Measurements from ENCODE around the gene DRICH1. TPM values are rescaled to one million over a fixed set of nuclear protein-coding genes. Genes with fewer than 3 reads are reported as not detected.

Gene DRICH1
- total RNA-seq, 2 experiments from 2014 or later, result 0.23 TPM; not detected in 1

DNA sequence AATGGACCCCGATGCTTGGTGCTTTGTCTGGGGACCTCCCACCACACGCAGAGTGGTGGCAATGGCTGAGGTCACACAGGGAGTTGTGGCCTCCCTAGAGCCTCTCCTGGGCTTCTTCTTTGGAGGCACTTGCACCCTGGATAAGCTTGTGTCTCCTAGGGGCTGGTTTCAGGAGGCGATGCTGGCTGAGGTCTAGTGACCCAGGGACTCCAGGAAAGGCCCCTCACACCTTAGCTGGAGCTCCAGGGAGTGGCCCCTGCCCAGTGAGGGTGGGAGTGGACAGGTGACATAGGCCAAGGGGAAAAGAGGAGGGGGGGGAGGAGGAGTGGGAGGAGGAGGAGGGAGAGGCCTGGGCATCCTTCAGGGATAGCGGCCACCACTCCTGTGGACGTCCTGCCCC, 52.8 kb downstream of the DRICH1 start:
- Mint-ChIP-seq H3K27ac (no peak overlapping the region), H3K9me3 (no peaks in the 10 kb centered on the region), H3K27me3 (peaks cover 34% of the 10 kb centered on the region), H3K36me3 (ENCODE audit: low read depth) (no peaks in the 10 kb centered on the region), H3K4me3 (no peak overlapping the region), H3K4me1 (ENCODE audit: low read depth) (peaks cover 4% of the 10 kb centered on the region)
- DNase-seq (no peak), ATAC-seq (no peak)
- intact Hi-C loops (cut with micrococcal nuclease), result no loop called here
- ChIA-PET POLR2A (interaction anchor here (0.6 kb wide), 1 partner anchor 187 kb away, joined by 3 read pairs; no protein-coding TSS in a partner anchor), CTCF (no interaction called here)
- TF ChIP-seq CTCF (IDR thresholded peaks at IDR 0.05), result no peak

DNA sequence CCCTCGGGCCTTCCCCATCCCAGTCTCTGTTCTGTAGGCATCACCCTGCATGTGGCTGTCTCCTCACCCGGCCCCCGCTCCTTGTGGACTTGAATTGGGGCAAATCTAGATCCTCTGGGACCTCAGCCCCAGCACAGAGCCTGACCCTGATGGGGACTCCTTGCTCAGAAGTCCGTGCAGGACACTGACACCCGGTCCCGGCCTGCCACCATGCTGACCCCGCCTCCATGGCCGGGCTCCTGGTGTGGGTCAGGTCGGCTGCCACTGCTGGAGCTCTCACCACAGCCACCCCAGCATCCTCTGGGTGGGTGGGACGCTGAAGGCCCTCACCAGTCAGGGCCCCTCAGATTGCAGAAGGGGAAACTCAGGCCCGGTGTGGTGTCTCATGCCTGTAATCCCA, 53.8 kb downstream of the DRICH1 start:
- no peak for DNase-seq
- ATAC-seq, result no peak
- no peak for TF ChIP-seq CTCF (IDR thresholded peaks at IDR 0.05)
- Mint-ChIP-seq H3K27me3 (peaks cover 32% of the 10 kb centered on the region), H3K9me3 (no peaks in the 10 kb centered on the region), H3K4me3 (no peak overlapping the region), H3K27ac (no peak overlapping the region), H3K4me1 (ENCODE audit: low read depth) (peaks cover 4% of the 10 kb centered on the region), H3K36me3 (ENCODE audit: low read depth) (no peaks in the 10 kb centered on the region)
- ChIA-PET CTCF (no interaction called here), POLR2A (no interaction called here)
- intact Hi-C loops (cut with micrococcal nuclease), result no loop called here

DNA sequence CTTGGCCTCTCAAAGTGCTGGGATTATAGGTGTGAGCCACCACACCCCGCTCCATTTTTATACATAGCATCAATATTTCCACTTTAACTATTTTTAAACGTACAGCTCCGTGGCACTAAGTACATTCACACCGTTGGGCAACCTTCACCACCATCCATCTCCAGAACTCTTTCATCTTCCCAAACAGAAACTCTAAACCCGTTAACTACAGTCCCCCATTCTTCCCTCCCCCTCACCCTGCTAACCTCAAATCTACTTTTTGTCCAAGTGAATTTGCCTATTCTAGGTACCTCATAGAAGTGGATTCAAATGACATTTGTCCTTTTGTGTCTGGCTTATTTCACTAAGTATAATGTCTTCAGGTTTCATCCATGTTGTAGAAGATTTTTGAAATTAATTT, 55.4 kb downstream of the DRICH1 start:
- ChIA-PET POLR2A (no interaction called here), CTCF (interaction anchor here (1.4 kb wide), 1 partner anchor 281 kb away, joined by 3 read pairs; the partner anchor contains the start of gene SLC2A11)
- Mint-ChIP-seq H3K4me3 (no peak overlapping the region), H3K27me3 (peaks cover 30% of the 10 kb centered on the region), H3K9me3 (no peaks in the 10 kb centered on the region), H3K4me1 (ENCODE audit: low read depth) (peaks cover 4% of the 10 kb centered on the region), H3K27ac (no peak overlapping the region), H3K36me3 (ENCODE audit: low read depth) (no peaks in the 10 kb centered on the region)
- no peak for TF ChIP-seq CTCF (IDR thresholded peaks at IDR 0.05)
- peak; percentile 30 for ATAC-seq
- no peak for DNase-seq
- intact Hi-C loops (cut with micrococcal nuclease), result no loop called here

GRCh38 chr22:23575601-23576000, 56.5 kb downstream of the DRICH1 start:
- no peak for DNase-seq

GRCh38 chr22:23574877-23575276, 57.2 kb downstream of the DRICH1 start:
- H3K27me3 Mint-ChIP-seq, result peaks cover 25% of the 10 kb centered on the region
- no peak for DNase-seq
- H3K27ac Mint-ChIP-seq, result no peak overlapping the region
- intact Hi-C loops (cut with micrococcal nuclease), result no loop called here
- peaks cover 4% of the 10 kb centered on the region for H3K4me1 Mint-ChIP-seq (ENCODE audit: low read depth)
- no peak overlapping the region for H3K4me3 Mint-ChIP-seq
- TF ChIP-seq CTCF (IDR thresholded peaks at IDR 0.05), result no peak
- POLR2A ChIA-PET, result no interaction called here
- ATAC-seq, result no peak
- CTCF ChIA-PET, result no interaction called here
- H3K9me3 Mint-ChIP-seq, result no peaks in the 10 kb centered on the region
- H3K36me3 Mint-ChIP-seq (ENCODE audit: low read depth), result no peaks in the 10 kb centered on the region

More at GRCh38 chr22:23575601-23576000, 56.5 kb downstream of the DRICH1 start:
- H3K27ac Mint-ChIP-seq, result no peak overlapping the region
- peaks cover 4% of the 10 kb centered on the region for H3K4me1 Mint-ChIP-seq (ENCODE audit: low read depth)
- no peaks in the 10 kb centered on the region for H3K9me3 Mint-ChIP-seq
- no peak for ATAC-seq
- intact Hi-C loops (cut with micrococcal nuclease), result no loop called here
- H3K27me3 Mint-ChIP-seq, result peaks cover 25% of the 10 kb centered on the region
- ChIA-PET POLR2A (interaction anchor here (0.6 kb wide), 1 partner anchor 178 kb away, joined by 3 read pairs; no protein-coding TSS in a partner anchor), CTCF (no interaction called here)
- H3K36me3 Mint-ChIP-seq (ENCODE audit: low read depth), result no peaks in the 10 kb centered on the region
- no peak for TF ChIP-seq CTCF (IDR thresholded peaks at IDR 0.05)
- no peak overlapping the region for H3K4me3 Mint-ChIP-seq

Measured in activated CD8-positive, alpha-beta T cell treated with anti-CD3 and anti-CD28 coated beads for 36 hours (primary cell).